8988T (cell line): ENCODE measurements around the gene HCN1.
"Not testable (repeated sequence)": the region's sequence is repeated elsewhere in the genome, so short reads cannot be mapped to it uniquely, and the experiment has no call there.

Experiments used
- DNase-seq: peaks from one replicate; pipeline ENCODE4 v3.0.0; 2011

HCN1 gene

GRCh38 chr5:45414620-45415573 lies 281.3 kb downstream of the HCN1 start:
- DNase-seq = no peak

GRCh38 chr5:45411971-45412612 lies 284.1 kb downstream of the HCN1 start:
- no peak for DNase-seq

GRCh38 chr5:45410304-45410995 lies 285.7 kb downstream of the HCN1 start:
- no peak for DNase-seq

- no peak for DNase-seq
Measured at GRCh38 chr5:45408067-45408466, 288.1 kb downstream of the HCN1 start.

- DNase-seq = no peak
Measured at GRCh38 chr5:45402804-45403455, 293.2 kb downstream of the HCN1 start.

- DNase-seq = no peak
Measured at GRCh38 chr5:45399041-45399440, 297.1 kb downstream of the HCN1 start.

GRCh38 chr5:45385321-45386058 lies 310.7 kb downstream of the HCN1 start:
- DNase-seq = no peak

- no peak for DNase-seq
Measured at GRCh38 chr5:45383985-45384384, 312.2 kb downstream of the HCN1 start.

GRCh38 chr5:45382583-45382982 lies 313.6 kb downstream of the HCN1 start:
- DNase-seq = no peak

- DNase-seq = no peak
Measured at GRCh38 chr5:45376417-45376816, 319.8 kb downstream of the HCN1 start.

- no peak for DNase-seq
Measured at GRCh38 chr5:45372629-45373028, 323.6 kb downstream of the HCN1 start.

- DNase-seq = not testable (repeated sequence)
Measured at GRCh38 chr5:45371423-45371822, 324.8 kb downstream of the HCN1 start.

GRCh38 chr5:45355189-45355992 lies 340.8 kb downstream of the HCN1 start:
- no peak for DNase-seq

GRCh38 chr5:45336464-45336863 lies 359.7 kb downstream of the HCN1 start:
- no peak for DNase-seq

GRCh38 chr5:45335978-45336377 lies 360.2 kb downstream of the HCN1 start:
- no peak for DNase-seq

GRCh38 chr5:45335346-45335745 lies 360.8 kb downstream of the HCN1 start:
- DNase-seq = no peak

GRCh38 chr5:45334939-45335338 lies 361.2 kb downstream of the HCN1 start:
- DNase-seq = no peak

GRCh38 chr5:45312627-45313026 lies 383.6 kb downstream of the HCN1 start:
- not testable (repeated sequence) for DNase-seq

GRCh38 chr5:45295231-45295630 lies 400.9 kb downstream of the HCN1 start:
- DNase-seq = no peak

- no peak for DNase-seq
Measured at GRCh38 chr5:45288746-45289145, 407.4 kb downstream of the HCN1 start.

GRCh38 chr5:45284436-45284835 lies 411.7 kb downstream of the HCN1 start:
- no peak for DNase-seq
